ENCODE measurements around the gene KY.

GRCh38 chr3:134697830-134698689, 47.2 kb upstream of the KY start:
- TF ChIP-seq, protein P1, sequence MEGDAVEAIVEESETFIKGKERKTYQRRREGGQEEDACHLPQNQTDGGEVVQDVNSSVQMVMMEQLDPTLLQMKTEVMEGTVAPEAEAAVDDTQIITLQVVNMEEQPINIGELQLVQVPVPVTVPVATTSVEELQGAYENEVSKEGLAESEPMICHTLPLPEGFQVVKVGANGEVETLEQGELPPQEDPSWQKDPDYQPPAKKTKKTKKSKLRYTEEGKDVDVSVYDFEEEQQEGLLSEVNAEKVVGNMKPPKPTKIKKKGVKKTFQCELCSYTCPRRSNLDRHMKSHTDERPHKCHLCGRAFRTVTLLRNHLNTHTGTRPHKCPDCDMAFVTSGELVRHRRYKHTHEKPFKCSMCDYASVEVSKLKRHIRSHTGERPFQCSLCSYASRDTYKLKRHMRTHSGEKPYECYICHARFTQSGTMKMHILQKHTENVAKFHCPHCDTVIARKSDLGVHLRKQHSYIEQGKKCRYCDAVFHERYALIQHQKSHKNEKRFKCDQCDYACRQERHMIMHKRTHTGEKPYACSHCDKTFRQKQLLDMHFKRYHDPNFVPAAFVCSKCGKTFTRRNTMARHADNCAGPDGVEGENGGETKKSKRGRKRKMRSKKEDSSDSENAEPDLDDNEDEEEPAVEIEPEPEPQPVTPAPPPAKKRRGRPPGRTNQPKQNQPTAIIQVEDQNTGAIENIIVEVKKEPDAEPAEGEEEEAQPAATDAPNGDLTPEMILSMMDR (IDR thresholded peaks at IDR 0.05): no peak
- TF ChIP-seq POLR2A (IDR thresholded peaks at IDR 0.05) (no peak), POLR2AphosphoS5 (IDR thresholded peaks at IDR 0.05) (no peak)
